Upper lobe of left lung (tissue), 6 donors: ENCODE data around the gene IRAK1. TPM values are rescaled to one million over a fixed set of nuclear protein-coding genes. Genes with fewer than 3 reads are reported as not detected.

Experiments
- ATAC-seq, 2 donors: fragments of 200-7000 bp; cut with Tn5 transposase; one replicate each; pipeline ENCODE4 v1.9.1; 2022; ENCODE audit warnings: mild to moderate bottlenecking in 2 of 2, moderate library complexity in 2 of 2; ENCODE audit not compliant: low FRiP score in 2 of 2
- DNase-seq, 2 donors: peaks; one replicate each; pipeline ENCODE4 v3.0.0-alpha.2; 2019 to 2020
- H3K27ac ChIP-seq, 4 donors: fragments of 200-600 bp; sonication (generic); one replicate each; pipeline ENCODE4 v1.5.1; 2016 to 2019
- H3K27me3 ChIP-seq, 4 donors: fragments of 200-600 bp; sonication (generic); one replicate each; pipeline ENCODE4 v1.5.1; 2017 to 2019
- H3K36me3 ChIP-seq, 4 donors: fragments of 200-600 bp; sonication (generic); one replicate each; pipeline ENCODE4 v1.5.1; 2016 to 2019
- H3K4me1 ChIP-seq, 4 donors: fragments of 200-600 bp; sonication (generic); one replicate each; pipeline ENCODE4 v1.5.1; 2018 to 2019
- H3K4me3 ChIP-seq, 4 donors: fragments of 200-600 bp; sonication (generic); one replicate each; pipeline ENCODE4 v1.5.1; 2017 to 2019; ENCODE audit warnings: mild to moderate bottlenecking in 2 of 4, moderate library complexity in 1 of 4
- H3K9me3 ChIP-seq, 4 donors: fragments of 200-600 bp; sonication (generic); one replicate each; pipeline ENCODE4 v1.5.1; 2018 to 2019
- EP300 ChIP-seq, 4 donors: sonication (generic); formaldehyde crosslinking; IDR thresholded peaks; one replicate each; pipeline ENCODE4 v1.5.1; 2017; ENCODE audit warnings: antibody characterized with exemption in 4 of 4, control low read depth in 2 of 4
- POLR2A ChIP-seq, 4 donors: fragments of 450-650 bp; IDR thresholded peaks; one replicate each; pipeline ENCODE4 v1.5.1; 2016 to 2017; ENCODE audit warnings: antibody characterized with exemption in 4 of 4, mild to moderate bottlenecking in 2 of 4
- POLR2AphosphoS5 ChIP-seq, 2 donors: sonication (generic); formaldehyde crosslinking; IDR thresholded peaks; one replicate each; pipeline ENCODE4 v1.5.1; 2017; ENCODE audit warnings: antibody characterized with exemption in 2 of 2
- WGBS, 2 donors: methylation state at CpG; one replicate each; pipeline ENCODE4 v1.1.5; 2017 to 2018; 5-methylcytosine and 5-hydroxymethylcytosine counted together
- total RNA-seq, 6 donors: library from RNA; depleted of rRNA in 4 of 6; stranded (reverse); fragments of >200 nt in 4 of 6; gene quantifications; one replicate each; pipeline versions ENCODE4 v1.1.0 to v1.2.1, GENCODE V29; 2016 to 2021
- TF ChIP-seq, protein P1 (sequence below), 6 experiments: fragments of 450-650 bp in 4 of 6; fragments of 200-600 bp in 2 of 6; sonication (generic) in 2 of 6; IDR thresholded peaks; one replicate each; pipeline ENCODE4 v1.5.1; 2016 to 2019; ENCODE audit warnings: antibody characterized with exemption in 6 of 6
- donor health status: DM: no; HTN: no; CAD: no; lungs with moderate emphysema.
- donor health status: DM: no; HTN: yes; CAD: no; lungs with severe emphysema.

The IRAK1 gene
- total RNA-seq, 6 donors from 2014 or later = 49.4 to 236 (median 125) TPM

DNA sequence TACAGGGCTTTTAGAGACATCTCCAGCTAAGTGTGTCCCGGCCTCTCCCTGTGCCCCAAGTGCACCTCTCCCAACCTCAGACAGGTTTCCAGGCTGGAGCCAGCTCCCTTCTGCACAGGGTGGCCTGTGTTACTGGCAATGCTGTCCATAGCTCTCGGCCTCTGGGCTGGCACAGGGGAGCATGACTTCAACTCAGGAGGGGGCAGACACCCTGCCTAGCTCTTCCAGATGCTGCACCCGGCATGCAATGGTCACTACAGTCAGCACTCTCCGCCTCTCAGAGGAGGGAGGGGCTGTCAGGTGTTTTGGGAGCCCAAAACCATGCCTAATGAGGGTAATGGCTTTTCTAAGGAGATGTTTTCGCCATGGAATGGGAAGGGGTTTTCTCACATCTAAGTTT, 2.4 kb upstream of the IRAK1 start:
- 78 to 100% methylated on average over 1 to 5 of the region's 5 CpGs for WGBS, 2 donors
- H3K36me3 ChIP-seq = peaks cover 0 to 13% (median 0%) of the 10 kb centered on the region in 4 donors
- DNase-seq (no peak), ATAC-seq (no peak)
- H3K9me3 ChIP-seq = no peaks in the 10 kb centered on the region
- TF ChIP-seq EP300 (IDR thresholded peaks at IDR 0.05) (no peak), POLR2AphosphoS5 (IDR thresholded peaks at IDR 0.05) (no peak), POLR2A (IDR thresholded peaks at IDR 0.05) (no peak)
- TF ChIP-seq, protein P1, sequence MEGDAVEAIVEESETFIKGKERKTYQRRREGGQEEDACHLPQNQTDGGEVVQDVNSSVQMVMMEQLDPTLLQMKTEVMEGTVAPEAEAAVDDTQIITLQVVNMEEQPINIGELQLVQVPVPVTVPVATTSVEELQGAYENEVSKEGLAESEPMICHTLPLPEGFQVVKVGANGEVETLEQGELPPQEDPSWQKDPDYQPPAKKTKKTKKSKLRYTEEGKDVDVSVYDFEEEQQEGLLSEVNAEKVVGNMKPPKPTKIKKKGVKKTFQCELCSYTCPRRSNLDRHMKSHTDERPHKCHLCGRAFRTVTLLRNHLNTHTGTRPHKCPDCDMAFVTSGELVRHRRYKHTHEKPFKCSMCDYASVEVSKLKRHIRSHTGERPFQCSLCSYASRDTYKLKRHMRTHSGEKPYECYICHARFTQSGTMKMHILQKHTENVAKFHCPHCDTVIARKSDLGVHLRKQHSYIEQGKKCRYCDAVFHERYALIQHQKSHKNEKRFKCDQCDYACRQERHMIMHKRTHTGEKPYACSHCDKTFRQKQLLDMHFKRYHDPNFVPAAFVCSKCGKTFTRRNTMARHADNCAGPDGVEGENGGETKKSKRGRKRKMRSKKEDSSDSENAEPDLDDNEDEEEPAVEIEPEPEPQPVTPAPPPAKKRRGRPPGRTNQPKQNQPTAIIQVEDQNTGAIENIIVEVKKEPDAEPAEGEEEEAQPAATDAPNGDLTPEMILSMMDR (IDR thresholded peaks at IDR 0.05) = no peak
- no peaks in the 10 kb centered on the region for H3K27me3 ChIP-seq
- H3K27ac ChIP-seq = no peak overlapping the region
- peaks cover 0 to 29% (median 7%) of the 10 kb centered on the region in 4 donors for H3K4me1 ChIP-seq
- H3K4me3 ChIP-seq = no peak overlapping the region

DNA sequence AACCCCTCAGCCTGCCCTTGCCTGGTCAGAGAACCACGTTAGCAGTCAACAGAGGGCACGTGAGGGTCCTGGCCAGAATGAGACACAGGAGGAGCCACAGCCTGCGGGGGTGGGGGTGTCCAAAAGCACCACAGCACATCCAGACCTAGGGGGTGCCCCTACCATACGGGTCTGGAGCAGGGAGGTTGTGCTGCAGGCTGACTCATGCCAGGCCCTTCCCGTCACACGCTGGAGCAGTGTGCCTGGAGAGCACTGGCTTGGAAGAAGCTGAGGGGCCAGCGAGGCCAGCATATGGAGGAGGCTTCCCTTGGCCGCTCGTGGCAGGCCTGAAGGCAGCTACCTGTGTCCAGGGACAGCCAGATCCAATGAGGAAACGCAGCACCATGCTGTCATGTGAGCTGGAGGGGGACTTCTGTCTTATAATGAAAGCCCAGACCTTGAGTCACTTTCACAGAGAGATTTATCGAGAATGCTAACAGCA, 1.5 kb upstream of the IRAK1 start:
- Histone ChIP-seq H3K4me1 (peaks cover 0 to 29% (median 7%) of the 10 kb centered on the region in 4 donors), H3K27me3 (no peaks in the 10 kb centered on the region), H3K9me3 (no peaks in the 10 kb centered on the region), H3K27ac (peak overlapping the region; percentile 85 to 95 (median 91)), H3K36me3 (peaks cover 0 to 18% (median 2%) of the 10 kb centered on the region in 4 donors), H3K4me3 (no peak overlapping the region)
- 74 to 75% methylated on average over 1 to 11 of the region's 11 CpGs for WGBS, 2 donors
- DNase-seq (no peak), ATAC-seq (peak in 1 of 2 donors; percentile 22)
- peak in 1 of 4 donors; percentile 15 for TF ChIP-seq POLR2A (IDR thresholded peaks at IDR 0.05)
- no peak for TF ChIP-seq POLR2AphosphoS5 (IDR thresholded peaks at IDR 0.05)

DNA sequence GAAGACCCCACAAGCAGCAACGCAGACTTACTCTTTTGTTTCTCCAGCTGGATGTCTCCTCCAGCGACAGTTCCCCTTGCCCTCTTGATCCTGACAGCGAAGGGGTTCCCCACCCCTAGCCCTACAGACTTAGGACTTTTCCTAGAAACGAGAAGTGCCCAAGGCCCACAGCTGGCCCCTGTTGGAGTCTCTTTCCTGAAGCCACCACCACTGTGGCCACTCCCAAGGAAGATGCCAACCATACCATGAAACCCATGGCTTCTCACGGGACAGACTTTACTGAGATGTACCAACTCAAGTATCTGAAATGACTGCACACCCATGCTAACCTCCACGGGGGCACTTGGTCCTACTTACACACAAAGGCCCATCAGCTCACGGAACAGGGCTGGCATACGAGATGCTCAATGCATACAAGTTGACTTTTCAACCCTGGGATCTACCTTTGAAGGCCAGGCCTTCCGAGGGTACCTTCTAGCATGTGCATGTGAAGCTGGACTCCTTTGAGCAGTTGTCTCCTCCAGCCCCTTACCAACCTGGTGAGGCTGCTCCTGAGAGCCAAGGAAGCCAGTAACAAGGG, 924 bp upstream of the IRAK1 start:
- H3K27ac ChIP-seq = peak overlapping the region; percentile 85 to 95 (median 91)
- peak overlapping the region in 3 of 4 donors; percentile 63 to 72 (median 67) for H3K4me3 ChIP-seq
- 62% methylated on average over 9 of the region's 9 CpGs; no CpG with 5 or more reads in 1 of the 2 donors for WGBS, 2 donors
- no peaks in the 10 kb centered on the region for H3K27me3 ChIP-seq
- no peaks in the 10 kb centered on the region for H3K9me3 ChIP-seq
- ATAC-seq (peak in 1 of 2 donors; percentile 37), DNase-seq (no peak)
- peaks cover 0 to 29% (median 7%) of the 10 kb centered on the region in 4 donors for H3K4me1 ChIP-seq
- TF ChIP-seq EP300 (IDR thresholded peaks at IDR 0.05) = no peak
- TF ChIP-seq, protein P1 (IDR thresholded peaks at IDR 0.05) = no peak
- no peak for TF ChIP-seq POLR2A (IDR thresholded peaks at IDR 0.05)
- TF ChIP-seq POLR2AphosphoS5 (IDR thresholded peaks at IDR 0.05) = no peak
- peaks cover 0 to 21% (median 5%) of the 10 kb centered on the region in 4 donors for H3K36me3 ChIP-seq

DNA sequence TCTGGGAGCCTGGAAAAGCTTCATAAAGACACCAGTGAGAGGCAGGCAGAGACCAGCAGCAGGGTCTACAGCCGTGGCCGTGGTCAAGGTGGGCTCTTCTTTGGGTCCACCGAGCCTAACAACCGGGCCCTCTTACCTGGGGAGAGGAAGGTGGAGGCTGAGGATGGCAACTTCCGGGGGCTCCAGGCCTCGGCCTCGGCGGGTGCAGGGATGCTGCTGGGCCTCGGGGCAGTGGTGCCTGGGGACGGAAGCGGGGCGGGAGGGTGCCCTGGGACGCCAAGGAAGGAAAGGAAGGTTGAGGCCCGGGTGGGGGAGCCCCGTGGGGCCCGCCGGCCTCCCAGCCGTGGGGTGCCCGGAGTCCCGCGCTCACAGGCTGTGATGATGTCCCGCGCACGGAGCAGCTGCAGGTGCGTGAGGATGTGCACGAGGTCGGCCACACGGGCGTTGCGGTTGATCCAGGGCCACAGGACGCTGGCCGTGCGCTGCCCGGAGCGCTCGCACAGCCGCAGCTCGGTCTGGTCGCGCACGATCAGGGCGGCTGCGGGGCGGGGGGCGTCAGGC, 561 bp downstream of the IRAK1 start:
- ATAC-seq (no peak), DNase-seq (peak in 1 of 2 donors; percentile 81)
- H3K27me3 ChIP-seq = no peaks in the 10 kb centered on the region
- H3K4me3 ChIP-seq = peak overlapping the region; percentile 34 to 72 (median 65)
- H3K27ac ChIP-seq = peak overlapping the region; percentile 69 to 95 (median 86)
- no peaks in the 10 kb centered on the region for H3K9me3 ChIP-seq
- 0 to 48% methylated on average over 2 to 28 of the region's 45 CpGs for WGBS, 2 donors
- peaks cover 0 to 31% (median 8%) of the 10 kb centered on the region in 4 donors for H3K36me3 ChIP-seq
- TF ChIP-seq, protein P1 (IDR thresholded peaks at IDR 0.05) = no peak
- TF ChIP-seq POLR2AphosphoS5 (IDR thresholded peaks at IDR 0.05) = no peak
- TF ChIP-seq POLR2A (IDR thresholded peaks at IDR 0.05) = no peak
- no peak for TF ChIP-seq EP300 (IDR thresholded peaks at IDR 0.05)
- H3K4me1 ChIP-seq = peaks cover 0 to 29% (median 7%) of the 10 kb centered on the region in 4 donors

DNA sequence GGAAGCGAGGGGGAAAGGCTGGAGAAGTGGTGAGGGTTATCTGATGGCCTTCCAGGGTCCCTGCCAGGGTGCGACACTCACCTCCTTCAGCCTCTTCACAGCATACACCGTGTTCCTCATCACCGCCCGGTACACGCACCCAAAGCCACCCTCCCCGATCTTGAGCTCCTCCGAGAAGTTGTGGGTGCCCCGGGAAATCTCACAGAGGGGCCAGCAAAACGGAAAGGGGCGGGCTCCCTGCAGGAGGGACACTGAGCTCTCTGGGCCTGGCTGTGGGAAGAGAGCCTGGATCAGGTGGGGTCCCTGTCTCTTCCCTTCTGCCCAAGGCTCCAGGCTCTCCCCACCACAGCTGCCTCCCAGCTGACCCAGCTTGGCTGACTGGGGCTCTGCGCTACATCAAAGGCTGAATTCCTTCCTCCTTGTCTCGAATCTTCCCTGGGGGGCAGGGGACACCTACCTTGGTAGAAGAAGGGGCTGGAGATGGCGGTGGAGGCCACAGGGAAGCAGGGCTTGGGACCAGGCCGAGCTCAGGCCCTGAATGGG, 1.1 kb downstream of the IRAK1 start:
- WGBS, 2 donors = 82% methylated on average over 14 of the region's 15 CpGs; no CpG with 5 or more reads in 1 of the 2 donors
- peak overlapping the region; percentile 69 to 95 (median 86) for H3K27ac ChIP-seq
- DNase-seq = no peak
- peak overlapping the region; percentile 34 to 72 (median 65) for H3K4me3 ChIP-seq
- ATAC-seq = no peak
- H3K9me3 ChIP-seq = no peaks in the 10 kb centered on the region
- peaks cover 0 to 31% (median 8%) of the 10 kb centered on the region in 4 donors for H3K36me3 ChIP-seq
- TF ChIP-seq POLR2A (IDR thresholded peaks at IDR 0.05) = no peak
- TF ChIP-seq, protein P1 (IDR thresholded peaks at IDR 0.05) = no peak
- TF ChIP-seq POLR2AphosphoS5 (IDR thresholded peaks at IDR 0.05) = no peak
- no peak for TF ChIP-seq EP300 (IDR thresholded peaks at IDR 0.05)
- H3K4me1 ChIP-seq = peaks cover 0 to 32% (median 10%) of the 10 kb centered on the region in 4 donors
- H3K27me3 ChIP-seq = no peaks in the 10 kb centered on the region
